ENCODE results near the gene GAS2L1. TPM values are rescaled to one million over a fixed set of nuclear protein-coding genes. Genes with fewer than 3 reads are reported as not detected.

Gene GAS2L1
- total and polyA plus RNA-seq, 4 donors: 3.8 to 40.1 (median 16.3) TPM

DNA sequence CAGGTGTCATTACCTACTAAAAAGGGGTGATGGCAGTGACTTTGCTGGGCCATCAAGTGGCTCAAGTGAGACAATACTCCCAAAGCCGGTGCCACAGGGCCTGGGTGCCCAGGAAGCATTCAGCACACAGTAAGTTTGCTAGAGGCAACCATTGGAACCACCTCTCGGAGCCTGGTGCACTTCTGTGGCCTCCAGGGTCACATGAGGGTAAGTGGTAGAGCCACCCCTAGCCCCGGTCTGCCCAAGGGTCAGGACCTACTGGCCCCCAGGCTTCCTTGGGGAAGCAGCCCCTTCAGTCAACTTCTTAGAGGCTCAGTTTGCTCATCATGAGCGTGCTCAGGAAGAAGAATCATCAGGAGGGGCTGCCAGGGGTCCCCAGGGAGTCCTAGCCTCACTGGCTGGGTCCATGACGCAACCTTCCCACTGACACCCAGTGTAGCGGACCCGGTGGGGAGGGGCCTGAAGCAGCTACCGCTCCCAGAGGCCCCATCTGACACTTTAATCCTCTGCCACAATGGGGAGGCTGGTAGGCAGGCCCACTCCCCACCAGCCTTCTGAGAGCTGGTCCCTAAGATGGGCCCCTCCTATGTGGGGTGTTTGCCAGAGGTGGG is 26.5 kb downstream of the GAS2L1 start:
- H3K36me3 ChIP-seq (ENCODE audit: control insufficient read depth in 4 of 4, insufficient read depth in 4 of 4, low read length in 4 of 4): peaks cover 0 to 90% (median 12%) of the 10 kb centered on the region in 4 donors
- 88 to 94% methylated on average over 8 of the region's 8 CpGs for WGBS, 2 donors
- H3K4me3 ChIP-seq: no peak overlapping the region
- DNase-seq (no peak), ATAC-seq (ENCODE audit: insufficient read depth, low FRiP score) (no peak)
- TF ChIP-seq CTCF (IDR thresholded peaks at IDR 0.05; ENCODE audit: control extremely low read depth, extremely low read depth): no peak
- H3K27ac ChIP-seq (ENCODE audit: low read depth in 1 of 2, low read length in 1 of 2): no peak overlapping the region
- H3K9ac ChIP-seq (ENCODE audit: insufficient read depth in 1 of 2, low read length in 2 of 2): no peak overlapping the region
- no peaks in the 10 kb centered on the region for H3K27me3 ChIP-seq (ENCODE audit: control insufficient read depth in 3 of 3, insufficient read depth in 3 of 3, low read length in 2 of 3)
- H3K9me3 ChIP-seq (ENCODE audit: control insufficient read depth in 4 of 4, insufficient read depth in 3 of 4, low read length in 3 of 4): no peaks in the 10 kb centered on the region
- peaks cover 0 to 12% (median 3%) of the 10 kb centered on the region in 5 donors for H3K4me1 ChIP-seq (ENCODE audit: control insufficient read depth in 5 of 5, insufficient read depth in 5 of 5, low read length in 5 of 5)

DNA sequence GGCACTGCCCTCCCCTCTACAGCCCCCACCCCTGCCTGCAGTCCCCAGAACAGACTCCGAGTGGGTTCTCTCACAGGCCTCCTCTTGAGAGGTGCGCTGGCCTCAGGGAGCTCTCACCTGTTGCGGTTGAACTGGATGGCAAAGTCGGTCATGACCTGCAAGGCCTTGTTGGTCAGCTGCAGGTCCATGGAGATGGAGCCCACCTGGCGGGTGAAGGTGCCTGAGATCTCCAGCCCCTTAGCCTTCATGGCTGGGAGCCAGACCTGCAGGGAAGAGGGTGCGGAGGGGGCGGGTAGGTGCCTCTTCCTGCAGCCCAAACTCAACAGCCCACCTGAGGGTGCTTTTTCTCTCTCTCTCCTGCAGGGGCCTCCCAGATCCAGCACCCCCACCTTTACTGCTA is 27.7 kb downstream of the GAS2L1 start:
- no peak for ATAC-seq (ENCODE audit: insufficient read depth, low FRiP score)
- Histone ChIP-seq H3K36me3 (ENCODE audit: control insufficient read depth in 4 of 4, insufficient read depth in 4 of 4, low read length in 4 of 4) (peaks cover 0 to 90% (median 15%) of the 10 kb centered on the region in 4 donors), H3K4me3 (no peak overlapping the region), H3K9me3 (ENCODE audit: control insufficient read depth in 4 of 4, insufficient read depth in 3 of 4, low read length in 3 of 4) (no peaks in the 10 kb centered on the region), H3K27ac (ENCODE audit: low read depth in 1 of 2, low read length in 1 of 2) (no peak overlapping the region), H3K9ac (ENCODE audit: insufficient read depth in 1 of 2, low read length in 2 of 2) (no peak overlapping the region), H3K27me3 (ENCODE audit: control insufficient read depth in 3 of 3, insufficient read depth in 3 of 3, low read length in 2 of 3) (no peaks in the 10 kb centered on the region), H3K4me1 (ENCODE audit: control insufficient read depth in 5 of 5, insufficient read depth in 5 of 5, low read length in 5 of 5) (peaks cover 0 to 12% (median 3%) of the 10 kb centered on the region in 5 donors)
- TF ChIP-seq CTCF (IDR thresholded peaks at IDR 0.05; ENCODE audit: control extremely low read depth, extremely low read depth): no peak
- 97 to 98% methylated on average over 7 of the region's 7 CpGs for WGBS, 2 donors
- no peak for DNase-seq

DNA sequence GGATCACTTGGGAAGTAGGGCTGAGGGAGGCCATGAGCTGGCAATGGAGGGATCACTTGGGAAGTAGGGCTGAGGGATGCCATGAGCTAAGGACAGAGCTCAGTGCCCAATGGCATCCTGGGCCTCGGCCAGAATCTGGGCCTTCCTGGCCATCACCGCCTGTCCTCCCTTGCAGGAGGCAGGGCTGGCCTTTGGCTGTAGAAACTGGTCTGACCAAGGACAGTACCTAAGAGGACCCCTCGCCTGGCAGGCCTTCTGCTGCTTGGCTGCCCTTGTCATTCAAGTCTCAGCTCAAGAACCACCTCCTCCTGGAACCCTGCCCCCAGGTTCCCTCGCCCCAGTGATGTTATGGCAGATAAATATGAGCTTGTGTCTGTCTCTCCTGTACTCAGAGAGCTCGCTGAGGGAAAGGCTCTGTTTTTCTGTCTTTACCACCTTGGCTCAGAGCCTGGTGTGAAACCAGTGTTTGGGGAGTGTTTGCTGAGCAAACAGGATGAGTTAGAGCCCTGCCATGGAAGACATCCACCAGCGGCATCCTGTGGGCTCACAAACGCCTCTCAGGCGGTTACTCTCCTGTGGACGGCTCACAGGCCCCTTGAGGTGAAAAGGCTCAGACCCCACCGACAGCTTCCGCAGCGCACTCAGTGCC is 28.4 kb downstream of the GAS2L1 start:
- Histone ChIP-seq H3K9ac (ENCODE audit: insufficient read depth in 1 of 2, low read length in 2 of 2) (no peak overlapping the region), H3K27ac (ENCODE audit: low read depth in 1 of 2, low read length in 1 of 2) (no peak overlapping the region), H3K27me3 (ENCODE audit: control insufficient read depth in 3 of 3, insufficient read depth in 3 of 3, low read length in 2 of 3) (no peaks in the 10 kb centered on the region), H3K9me3 (ENCODE audit: control insufficient read depth in 4 of 4, insufficient read depth in 3 of 4, low read length in 3 of 4) (no peaks in the 10 kb centered on the region), H3K4me1 (ENCODE audit: control insufficient read depth in 5 of 5, insufficient read depth in 5 of 5, low read length in 5 of 5) (peaks cover 0 to 12% (median 3%) of the 10 kb centered on the region in 5 donors), H3K4me3 (no peak overlapping the region), H3K36me3 (ENCODE audit: control insufficient read depth in 4 of 4, insufficient read depth in 4 of 4, low read length in 4 of 4) (peaks cover 0 to 91% (median 19%) of the 10 kb centered on the region in 4 donors)
- DNase-seq (no peak), ATAC-seq (ENCODE audit: insufficient read depth, low FRiP score) (no peak)
- 92 to 94% methylated on average over 12 of the region's 12 CpGs for WGBS, 2 donors
- no peak for TF ChIP-seq CTCF (IDR thresholded peaks at IDR 0.05; ENCODE audit: control extremely low read depth, extremely low read depth)
